ENCODE measurements around the gene GALK1. TPM values are rescaled to one million over a fixed set of nuclear protein-coding genes. Genes with fewer than 3 reads are reported as not detected.

Gene GALK1
- total and polyA plus RNA-seq, 2 of the 13 experiments (the other 11 are each of a cell fraction or from before 2014, with no cell fraction given): 59.9 to 93.6 TPM

DNA sequence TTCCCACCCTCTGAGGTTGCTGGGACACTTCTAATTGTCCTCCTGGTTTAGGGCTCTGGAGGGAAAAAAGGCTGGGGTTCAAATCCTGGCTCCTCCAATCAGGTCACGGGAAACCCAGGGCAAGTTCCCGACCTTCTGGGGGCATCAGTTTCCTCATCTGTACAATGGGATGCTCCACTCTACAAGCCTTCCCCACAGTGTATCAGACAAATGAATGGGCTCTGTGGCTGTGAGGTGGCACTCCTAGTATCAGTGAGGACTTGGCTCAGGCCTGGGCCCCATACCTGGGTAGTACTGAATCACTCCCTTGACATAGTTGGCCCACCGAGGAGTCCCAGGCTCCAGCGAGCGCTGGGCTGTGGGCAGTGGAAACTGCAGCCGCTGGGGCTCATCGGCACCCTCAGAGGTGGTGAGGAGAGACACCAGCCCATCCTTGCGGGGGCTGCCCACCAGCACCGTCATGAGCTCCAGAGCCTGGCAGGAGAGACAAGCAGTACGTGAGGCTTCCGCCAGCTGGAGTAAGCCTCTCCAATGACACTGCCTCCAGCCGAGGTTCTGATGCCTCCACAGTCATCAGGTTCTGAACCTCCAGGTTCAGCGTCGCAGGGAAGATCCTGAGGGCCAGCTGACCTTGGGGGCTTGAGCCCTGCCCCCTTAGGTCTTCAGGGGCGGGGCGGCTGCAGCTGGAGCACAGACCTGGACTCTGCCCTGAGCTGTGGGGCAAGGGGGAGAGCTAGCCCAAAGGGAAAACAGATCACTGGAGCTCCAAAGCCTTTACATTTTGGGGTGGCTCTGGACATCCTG, 1.2 kb downstream of the GALK1 start (continued):
- TF ChIP-seq, protein P1, sequence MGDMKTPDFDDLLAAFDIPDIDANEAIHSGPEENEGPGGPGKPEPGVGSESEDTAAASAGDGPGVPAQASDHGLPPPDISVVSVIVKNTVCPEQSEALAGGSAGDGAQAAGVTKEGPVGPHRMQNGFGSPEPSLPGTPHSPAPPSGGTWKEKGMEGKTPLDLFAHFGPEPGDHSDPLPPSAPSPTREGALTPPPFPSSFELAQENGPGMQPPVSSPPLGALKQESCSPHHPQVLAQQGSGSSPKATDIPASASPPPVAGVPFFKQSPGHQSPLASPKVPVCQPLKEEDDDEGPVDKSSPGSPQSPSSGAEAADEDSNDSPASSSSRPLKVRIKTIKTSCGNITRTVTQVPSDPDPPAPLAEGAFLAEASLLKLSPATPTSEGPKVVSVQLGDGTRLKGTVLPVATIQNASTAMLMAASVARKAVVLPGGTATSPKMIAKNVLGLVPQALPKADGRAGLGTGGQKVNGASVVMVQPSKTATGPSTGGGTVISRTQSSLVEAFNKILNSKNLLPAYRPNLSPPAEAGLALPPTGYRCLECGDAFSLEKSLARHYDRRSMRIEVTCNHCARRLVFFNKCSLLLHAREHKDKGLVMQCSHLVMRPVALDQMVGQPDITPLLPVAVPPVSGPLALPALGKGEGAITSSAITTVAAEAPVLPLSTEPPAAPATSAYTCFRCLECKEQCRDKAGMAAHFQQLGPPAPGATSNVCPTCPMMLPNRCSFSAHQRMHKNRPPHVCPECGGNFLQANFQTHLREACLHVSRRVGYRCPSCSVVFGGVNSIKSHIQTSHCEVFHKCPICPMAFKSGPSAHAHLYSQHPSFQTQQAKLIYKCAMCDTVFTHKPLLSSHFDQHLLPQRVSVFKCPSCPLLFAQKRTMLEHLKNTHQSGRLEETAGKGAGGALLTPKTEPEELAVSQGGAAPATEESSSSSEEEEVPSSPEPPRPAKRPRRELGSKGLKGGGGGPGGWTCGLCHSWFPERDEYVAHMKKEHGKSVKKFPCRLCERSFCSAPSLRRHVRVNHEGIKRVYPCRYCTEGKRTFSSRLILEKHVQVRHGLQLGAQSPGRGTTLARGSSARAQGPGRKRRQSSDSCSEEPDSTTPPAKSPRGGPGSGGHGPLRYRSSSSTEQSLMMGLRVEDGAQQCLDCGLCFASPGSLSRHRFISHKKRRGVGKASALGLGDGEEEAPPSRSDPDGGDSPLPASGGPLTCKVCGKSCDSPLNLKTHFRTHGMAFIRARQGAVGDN (CRISPR knock-in tag; IDR thresholded peaks at IDR 0.05): no peak; the same call in 1 of the 2 replicates
- TF ChIP-seq ZNF10 (CRISPR knock-in tag; IDR thresholded peaks at IDR 0.05; ENCODE audit: borderline replicate concordance, low read depth) (no peak), ZNF678 (CRISPR knock-in tag; IDR thresholded peaks at IDR 0.05) (peak; percentile 81; the same call in 1 of the 2 replicates), AKAP8 (CRISPR knock-in tag; IDR thresholded peaks at IDR 0.05) (no peak), PCBP1 (IDR thresholded peaks at IDR 0.05; ENCODE audit: borderline replicate concordance, low read depth, low read length) (no peak), MXI1 (IDR thresholded peaks at IDR 0.05; ENCODE audit: borderline replicate concordance, low read depth, low read length) (peak; percentile 42; the same call in 2 of the 3 replicates), ZNF30 (CRISPR knock-in tag; IDR thresholded peaks at IDR 0.05) (no peak), KMT2B (CRISPR knock-in tag; IDR thresholded peaks at IDR 0.05) (peak; percentile 57; the same call in 1 of the 2 replicates), ZNF619 (CRISPR knock-in tag; IDR thresholded peaks at IDR 0.05) (peak; percentile 22; the same call in 1 of the 2 replicates), HNRNPH1 (optimal IDR thresholded peaks at IDR 0.05; ENCODE audit: low read depth, low read length) (no peak), ZSCAN21 (CRISPR knock-in tag; IDR thresholded peaks at IDR 0.05; ENCODE audit: borderline replicate concordance) (peak; percentile 12; the same call in 1 of the 2 replicates), KLF13 (CRISPR knock-in tag; IDR thresholded peaks at IDR 0.05) (no peak), MXD4 (CRISPR knock-in tag; IDR thresholded peaks at IDR 0.05) (peak; percentile 14; the same call in 1 of the 2 replicates), NCOA5 (CRISPR knock-in tag; IDR thresholded peaks at IDR 0.05) (no peak)
- TF ChIP-seq, protein P2, sequence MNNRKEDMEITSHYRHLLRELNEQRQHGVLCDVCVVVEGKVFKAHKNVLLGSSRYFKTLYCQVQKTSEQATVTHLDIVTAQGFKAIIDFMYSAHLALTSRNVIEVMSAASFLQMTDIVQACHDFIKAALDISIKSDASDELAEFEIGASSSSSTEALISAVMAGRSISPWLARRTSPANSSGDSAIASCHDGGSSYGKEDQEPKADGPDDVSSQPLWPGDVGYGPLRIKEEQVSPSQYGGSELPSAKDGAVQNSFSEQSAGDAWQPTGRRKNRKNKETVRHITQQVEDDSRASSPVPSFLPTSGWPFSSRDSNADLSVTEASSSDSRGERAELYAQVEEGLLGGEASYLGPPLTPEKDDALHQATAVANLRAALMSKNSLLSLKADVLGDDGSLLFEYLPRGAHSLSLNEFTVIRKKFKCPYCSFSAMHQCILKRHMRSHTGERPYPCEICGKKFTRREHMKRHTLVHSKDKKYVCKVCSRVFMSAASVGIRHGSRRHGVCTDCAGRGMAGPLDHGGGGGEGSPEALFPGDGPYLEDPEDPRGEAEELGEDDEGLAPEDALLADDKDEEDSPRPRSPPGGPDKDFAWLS (CRISPR knock-in tag; IDR thresholded peaks at IDR 0.05; ENCODE audit: borderline replicate concordance): no peak; the same call in 1 of the 2 replicates
- TF ChIP-seq, protein P3, sequence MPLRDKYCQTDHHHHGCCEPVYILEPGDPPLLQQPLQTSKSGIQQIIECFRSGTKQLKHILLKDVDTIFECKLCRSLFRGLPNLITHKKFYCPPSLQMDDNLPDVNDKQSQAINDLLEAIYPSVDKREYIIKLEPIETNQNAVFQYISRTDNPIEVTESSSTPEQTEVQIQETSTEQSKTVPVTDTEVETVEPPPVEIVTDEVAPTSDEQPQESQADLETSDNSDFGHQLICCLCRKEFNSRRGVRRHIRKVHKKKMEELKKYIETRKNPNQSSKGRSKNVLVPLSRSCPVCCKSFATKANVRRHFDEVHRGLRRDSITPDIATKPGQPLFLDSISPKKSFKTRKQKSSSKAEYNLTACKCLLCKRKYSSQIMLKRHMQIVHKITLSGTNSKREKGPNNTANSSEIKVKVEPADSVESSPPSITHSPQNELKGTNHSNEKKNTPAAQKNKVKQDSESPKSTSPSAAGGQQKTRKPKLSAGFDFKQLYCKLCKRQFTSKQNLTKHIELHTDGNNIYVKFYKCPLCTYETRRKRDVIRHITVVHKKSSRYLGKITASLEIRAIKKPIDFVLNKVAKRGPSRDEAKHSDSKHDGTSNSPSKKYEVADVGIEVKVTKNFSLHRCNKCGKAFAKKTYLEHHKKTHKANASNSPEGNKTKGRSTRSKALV (CRISPR knock-in tag; IDR thresholded peaks at IDR 0.05): no peak
- TF ChIP-seq, protein P4, sequence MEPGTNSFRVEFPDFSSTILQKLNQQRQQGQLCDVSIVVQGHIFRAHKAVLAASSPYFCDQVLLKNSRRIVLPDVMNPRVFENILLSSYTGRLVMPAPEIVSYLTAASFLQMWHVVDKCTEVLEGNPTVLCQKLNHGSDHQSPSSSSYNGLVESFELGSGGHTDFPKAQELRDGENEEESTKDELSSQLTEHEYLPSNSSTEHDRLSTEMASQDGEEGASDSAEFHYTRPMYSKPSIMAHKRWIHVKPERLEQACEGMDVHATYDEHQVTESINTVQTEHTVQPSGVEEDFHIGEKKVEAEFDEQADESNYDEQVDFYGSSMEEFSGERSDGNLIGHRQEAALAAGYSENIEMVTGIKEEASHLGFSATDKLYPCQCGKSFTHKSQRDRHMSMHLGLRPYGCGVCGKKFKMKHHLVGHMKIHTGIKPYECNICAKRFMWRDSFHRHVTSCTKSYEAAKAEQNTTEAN (CRISPR knock-in tag; conservative IDR thresholded peaks at IDR 0.05): no peak
- TF ChIP-seq, protein P5, sequence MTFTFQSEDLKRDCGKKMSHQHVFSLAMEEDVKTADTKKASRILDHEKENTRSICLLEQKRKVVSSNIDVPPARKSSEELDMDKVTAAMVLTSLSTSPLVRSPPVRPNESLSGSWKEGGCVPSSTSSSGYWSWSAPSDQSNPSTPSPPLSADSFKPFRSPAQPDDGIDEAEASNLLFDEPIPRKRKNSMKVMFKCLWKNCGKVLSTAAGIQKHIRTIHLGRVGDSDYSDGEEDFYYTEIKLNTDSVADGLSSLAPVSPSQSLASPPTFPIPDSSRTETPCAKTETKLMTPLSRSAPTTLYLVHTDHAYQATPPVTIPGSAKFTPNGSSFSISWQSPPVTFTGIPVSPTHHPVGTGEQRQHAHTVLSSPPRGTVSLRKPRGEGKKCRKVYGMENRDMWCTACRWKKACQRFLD (CRISPR knock-in tag; IDR thresholded peaks at IDR 0.05; ENCODE audit: borderline replicate concordance): no peak

All from HepG2 (cell line).